GM12801 (cell line): Measurements from ENCODE around the gene PLPPR2.

Source experiments
- TF ChIP-seq, protein P1 (sequence below): IDR thresholded peaks from one replicate; pipeline ENCODE4 v1.5.1; 2011; ENCODE audit warnings: control low read depth; ENCODE audit not compliant: insufficient read length; ENCODE audit errors: extremely low read depth

Gene PLPPR2, protein sequence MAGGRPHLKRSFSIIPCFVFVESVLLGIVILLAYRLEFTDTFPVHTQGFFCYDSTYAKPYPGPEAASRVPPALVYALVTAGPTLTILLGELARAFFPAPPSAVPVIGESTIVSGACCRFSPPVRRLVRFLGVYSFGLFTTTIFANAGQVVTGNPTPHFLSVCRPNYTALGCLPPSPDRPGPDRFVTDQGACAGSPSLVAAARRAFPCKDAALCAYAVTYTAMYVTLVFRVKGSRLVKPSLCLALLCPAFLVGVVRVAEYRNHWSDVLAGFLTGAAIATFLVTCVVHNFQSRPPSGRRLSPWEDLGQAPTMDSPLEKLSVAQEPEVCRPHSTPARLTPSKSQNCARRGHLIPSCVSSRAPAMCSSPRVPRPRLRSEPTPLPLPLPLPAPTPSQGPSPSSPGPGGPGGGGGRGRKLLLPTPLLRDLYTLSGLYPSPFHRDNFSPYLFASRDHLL

DNA sequence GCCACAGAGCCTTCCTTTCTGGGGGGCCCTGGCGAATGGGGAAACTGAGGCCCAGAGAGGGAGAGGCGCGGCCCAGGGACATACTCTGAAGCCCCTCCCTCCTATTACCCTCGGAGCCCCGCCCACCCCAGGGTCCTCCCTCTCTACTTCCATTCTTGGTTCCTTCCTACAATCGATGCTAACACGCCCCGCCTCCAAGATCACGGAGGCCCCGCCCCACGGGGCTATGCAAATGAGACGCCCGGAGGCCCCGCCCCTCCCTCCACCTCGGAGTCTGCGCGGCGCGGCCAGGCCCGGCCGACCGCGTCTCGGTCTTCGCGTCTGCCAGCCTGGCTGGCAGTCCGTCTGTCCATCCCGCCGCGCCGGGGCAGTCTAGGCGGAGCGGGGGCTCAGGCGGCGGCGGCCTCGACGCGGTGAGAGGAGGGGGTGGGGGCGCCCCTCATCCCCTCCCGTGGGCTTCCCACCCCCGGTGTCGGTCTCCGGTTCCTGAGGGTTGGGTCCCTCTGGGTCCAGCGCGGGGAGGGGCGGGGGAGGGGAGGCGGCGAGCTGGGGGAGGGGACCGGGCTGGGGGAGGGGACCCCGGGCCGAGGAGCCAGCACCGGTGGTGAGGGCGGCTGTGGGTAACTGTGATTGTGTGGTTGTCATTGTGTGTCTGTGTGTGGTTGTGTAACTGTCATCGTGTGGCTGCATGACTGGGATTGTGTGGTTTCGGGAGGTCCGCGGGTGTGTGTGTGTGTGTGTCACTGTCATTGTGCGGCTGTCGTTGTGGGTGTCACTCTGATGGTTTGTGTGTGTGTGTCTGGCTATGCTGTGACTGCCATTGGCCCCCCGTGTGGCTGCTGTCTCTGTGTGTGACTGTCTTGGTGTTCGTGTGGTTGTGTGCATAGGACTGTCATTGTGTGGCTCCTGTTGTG lies at the start of gene PLPPR2:
Gene PLPPR2 (plus strand): TSS at position 273 of the 914 bp plus-strand sequence. CDS start 2,242 bp downstream, outside the sequence.
- TF ChIP-seq, protein P1, sequence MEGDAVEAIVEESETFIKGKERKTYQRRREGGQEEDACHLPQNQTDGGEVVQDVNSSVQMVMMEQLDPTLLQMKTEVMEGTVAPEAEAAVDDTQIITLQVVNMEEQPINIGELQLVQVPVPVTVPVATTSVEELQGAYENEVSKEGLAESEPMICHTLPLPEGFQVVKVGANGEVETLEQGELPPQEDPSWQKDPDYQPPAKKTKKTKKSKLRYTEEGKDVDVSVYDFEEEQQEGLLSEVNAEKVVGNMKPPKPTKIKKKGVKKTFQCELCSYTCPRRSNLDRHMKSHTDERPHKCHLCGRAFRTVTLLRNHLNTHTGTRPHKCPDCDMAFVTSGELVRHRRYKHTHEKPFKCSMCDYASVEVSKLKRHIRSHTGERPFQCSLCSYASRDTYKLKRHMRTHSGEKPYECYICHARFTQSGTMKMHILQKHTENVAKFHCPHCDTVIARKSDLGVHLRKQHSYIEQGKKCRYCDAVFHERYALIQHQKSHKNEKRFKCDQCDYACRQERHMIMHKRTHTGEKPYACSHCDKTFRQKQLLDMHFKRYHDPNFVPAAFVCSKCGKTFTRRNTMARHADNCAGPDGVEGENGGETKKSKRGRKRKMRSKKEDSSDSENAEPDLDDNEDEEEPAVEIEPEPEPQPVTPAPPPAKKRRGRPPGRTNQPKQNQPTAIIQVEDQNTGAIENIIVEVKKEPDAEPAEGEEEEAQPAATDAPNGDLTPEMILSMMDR = no peak

DNA sequence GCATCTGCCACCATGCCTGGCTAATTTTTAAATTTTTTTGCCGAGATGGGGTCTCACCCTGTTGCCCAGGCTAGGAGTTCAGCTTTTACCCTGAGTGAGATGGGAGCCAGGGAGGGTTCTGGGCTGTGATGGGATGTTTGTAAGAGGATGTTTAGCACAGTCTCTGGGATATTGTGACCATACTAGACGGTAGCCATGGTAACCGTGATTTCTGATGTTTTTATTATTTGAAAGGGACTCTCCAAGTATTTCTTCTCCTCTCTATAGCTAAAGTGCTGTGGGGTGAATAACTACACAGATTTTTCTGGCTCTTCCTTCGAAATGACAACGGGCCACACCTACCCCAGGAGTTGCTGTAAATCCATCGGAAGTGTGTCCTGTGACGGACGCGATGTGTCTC lies 48.9 kb upstream of the PLPPR2 start:
- TF ChIP-seq, protein P1 = no peak

DNA sequence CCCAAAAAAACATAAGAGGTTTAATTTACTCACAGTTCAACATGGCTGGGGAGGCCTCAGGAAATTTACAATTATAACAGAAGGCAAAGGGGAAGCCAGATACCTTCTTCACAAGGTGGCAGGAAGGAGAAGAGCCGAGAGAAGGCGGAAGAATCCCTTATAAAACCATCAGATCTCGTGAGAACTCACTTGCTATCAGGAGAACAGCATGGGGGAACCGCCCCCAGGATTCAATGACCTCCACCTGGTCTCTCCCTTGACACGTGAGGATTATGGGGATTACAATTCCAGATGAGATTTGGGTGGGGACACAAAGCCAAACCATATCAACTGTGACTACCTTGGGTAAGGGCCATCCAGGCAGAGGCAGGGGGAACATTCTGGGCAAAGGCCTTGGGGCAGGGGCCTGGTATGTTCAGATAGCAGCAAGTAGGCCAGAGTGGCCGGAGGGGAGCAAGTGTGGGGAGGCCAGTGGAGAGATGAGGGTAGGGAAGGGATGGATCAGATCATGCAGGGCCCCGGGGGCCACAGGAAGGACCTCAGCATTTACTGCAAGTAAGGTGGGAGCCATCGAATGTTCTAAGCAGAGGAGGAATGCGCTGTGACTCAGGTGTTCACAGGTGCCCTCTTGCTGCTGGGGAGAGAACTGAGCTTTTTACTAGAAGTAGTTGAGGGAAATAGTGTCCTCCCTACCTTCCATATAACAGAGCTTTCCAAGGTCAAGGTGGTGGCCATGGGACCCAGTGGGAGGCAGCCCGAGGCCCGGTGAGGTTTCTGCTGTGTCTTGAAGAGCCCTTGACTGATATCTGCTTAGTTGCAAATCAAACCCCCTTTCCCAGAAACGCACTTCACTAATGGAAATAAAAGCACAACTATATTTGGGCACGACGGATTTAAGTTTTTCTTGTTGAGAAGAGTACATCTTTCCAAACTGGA lies 33.8 kb upstream of the PLPPR2 start:
- TF ChIP-seq, protein P1 = no peak

DNA sequence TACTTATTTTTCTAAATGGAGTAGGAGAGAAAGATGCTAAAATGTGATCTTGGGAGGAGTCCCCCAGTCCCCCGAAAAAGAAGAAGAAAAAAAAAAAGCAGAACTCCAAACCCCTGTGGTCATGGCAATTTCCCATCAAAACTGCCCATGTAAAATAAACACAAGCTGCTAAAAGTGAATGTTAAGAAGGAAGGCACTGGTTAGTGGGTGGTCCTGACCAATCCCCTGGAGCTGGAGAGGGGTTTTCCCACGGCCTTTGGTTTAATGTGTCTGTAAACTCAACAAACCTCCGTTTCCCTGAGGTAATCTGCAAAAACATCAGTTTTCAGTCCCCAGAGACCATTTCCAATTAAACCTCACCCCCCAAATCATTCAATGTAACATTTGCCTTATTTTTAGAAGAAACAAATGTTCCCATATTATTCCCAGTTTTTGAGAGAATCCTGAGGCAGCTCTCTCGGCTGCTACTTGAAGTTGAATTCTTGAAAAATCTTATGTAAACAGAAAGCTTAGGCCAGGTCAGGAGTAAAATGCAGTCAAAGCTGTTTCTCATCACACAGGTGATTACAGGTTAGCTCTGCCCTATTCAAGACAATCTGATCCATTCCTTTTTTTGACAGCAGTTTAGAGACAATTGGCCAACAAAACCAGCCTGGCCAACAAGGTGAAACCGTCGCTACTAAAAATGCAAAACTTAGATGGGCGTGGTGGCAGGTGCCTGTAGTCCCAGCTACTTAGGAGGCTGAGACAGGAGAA lies 32.8 kb upstream of the PLPPR2 start:
- TF ChIP-seq, protein P1 = no peak

DNA sequence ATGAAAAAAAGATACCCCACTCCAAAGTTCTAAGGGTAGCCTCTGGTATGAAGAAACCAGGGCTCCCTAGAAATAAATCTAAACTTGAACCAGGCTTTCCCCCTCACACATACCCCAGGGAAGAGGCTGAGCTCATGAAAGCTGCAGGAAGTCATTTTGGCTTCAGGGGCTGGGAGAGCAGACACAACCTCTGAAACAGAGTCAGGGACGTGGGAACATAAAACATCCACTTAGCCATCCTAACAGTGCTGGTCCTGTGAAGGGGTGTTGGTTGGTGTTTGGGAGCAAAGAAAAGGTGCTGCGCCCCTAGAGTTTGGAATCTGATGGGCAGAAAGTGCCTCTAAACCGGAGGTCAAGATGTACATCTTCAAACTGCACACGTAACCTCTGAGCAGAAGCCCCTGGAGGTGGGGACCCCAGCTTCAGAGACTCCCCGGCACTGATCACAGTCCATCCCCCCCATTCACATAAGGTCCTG lies 31.6 kb upstream of the PLPPR2 start:
- TF ChIP-seq, protein P1 = no peak

DNA sequence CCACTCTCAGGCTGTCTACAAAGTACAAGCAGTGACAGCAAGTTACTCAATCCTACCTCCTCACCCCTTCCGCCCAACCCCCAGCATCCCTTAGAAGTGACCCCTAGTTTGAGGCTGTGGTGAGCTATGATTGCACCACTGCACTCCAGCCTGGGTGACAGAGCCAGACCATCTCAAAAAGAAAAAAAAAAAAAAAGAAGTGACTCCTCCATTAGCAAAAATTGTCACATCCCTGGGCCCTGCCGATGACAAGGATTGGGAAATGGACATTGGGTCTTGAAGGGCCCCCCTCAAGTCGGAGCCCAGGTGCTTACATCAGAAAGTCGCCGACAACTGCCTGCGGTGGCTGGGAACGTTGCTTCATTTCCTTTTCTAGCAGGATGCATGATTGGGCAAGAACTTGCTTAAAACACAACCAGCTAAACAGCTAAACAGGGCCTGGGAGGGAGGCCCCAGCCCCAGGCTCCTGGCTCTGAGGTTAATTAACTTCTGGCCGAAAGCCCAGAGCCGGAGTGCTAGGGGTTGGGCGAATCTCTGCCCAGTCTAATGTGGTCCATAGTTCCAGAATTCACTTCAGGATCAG lies 31.1 kb upstream of the PLPPR2 start:
- TF ChIP-seq, protein P1 = no peak
